PFSK-1 (cell line): Measurements from ENCODE around the gene VPS25. TPM values are rescaled to one million over a fixed set of nuclear protein-coding genes. Genes with fewer than 3 reads are reported as not detected.

Experiments
- FOXP2 ChIP-seq: optimal IDR thresholded peaks from 2 replicates; pipeline ENCODE3; 2011; ENCODE audit warnings: borderline replicate concordance, control low read depth, inconsistent platforms; ENCODE audit not compliant: insufficient read depth; ENCODE audit errors: extremely low read length, extremely low read depth
- POLR2AphosphoS5 ChIP-seq: IDR thresholded peaks from 2 replicates; pipeline ENCODE4 v1.6.1; 2012; ENCODE audit warnings: low read depth, mild to moderate bottlenecking, control low read depth, low read length, moderate library complexity
- REST ChIP-seq, 2 experiments: IDR thresholded peaks; 2 replicates each; pipeline versions ENCODE4 v1.6.1 to v1.8.0; 2011 to 2012; ENCODE audit warnings: low read depth in 2 of 2, low read length in 2 of 2, control low read depth in 1 of 2, inconsistent platforms in 1 of 2, mild to moderate bottlenecking in 1 of 2, moderate library complexity in 1 of 2; ENCODE audit not compliant: insufficient read depth in 1 of 2
- SIN3A ChIP-seq: IDR thresholded peaks from 2 replicates; pipeline ENCODE4 v1.6.1; 2012; ENCODE audit warnings: mild to moderate bottlenecking, low read length, moderate library complexity, borderline replicate concordance; ENCODE audit not compliant: insufficient read depth
- TAF1 ChIP-seq: IDR thresholded peaks from 2 replicates; pipeline ENCODE4 v1.6.1; 2012; ENCODE audit warnings: low read length, control low read depth, borderline replicate concordance; ENCODE audit not compliant: insufficient read depth
- polyA plus RNA-seq: library from polyadenylated mRNA; unstranded; fragments of >200 nt; gene quantifications from one replicate; pipeline ENCODE4 v1.2.1, GENCODE V29; 2012; ENCODE audit warnings: low read depth, missing spikeins; ENCODE audit not compliant: insufficient read length

Gene VPS25
- 106 TPM for polyA plus RNA-seq

DNA sequence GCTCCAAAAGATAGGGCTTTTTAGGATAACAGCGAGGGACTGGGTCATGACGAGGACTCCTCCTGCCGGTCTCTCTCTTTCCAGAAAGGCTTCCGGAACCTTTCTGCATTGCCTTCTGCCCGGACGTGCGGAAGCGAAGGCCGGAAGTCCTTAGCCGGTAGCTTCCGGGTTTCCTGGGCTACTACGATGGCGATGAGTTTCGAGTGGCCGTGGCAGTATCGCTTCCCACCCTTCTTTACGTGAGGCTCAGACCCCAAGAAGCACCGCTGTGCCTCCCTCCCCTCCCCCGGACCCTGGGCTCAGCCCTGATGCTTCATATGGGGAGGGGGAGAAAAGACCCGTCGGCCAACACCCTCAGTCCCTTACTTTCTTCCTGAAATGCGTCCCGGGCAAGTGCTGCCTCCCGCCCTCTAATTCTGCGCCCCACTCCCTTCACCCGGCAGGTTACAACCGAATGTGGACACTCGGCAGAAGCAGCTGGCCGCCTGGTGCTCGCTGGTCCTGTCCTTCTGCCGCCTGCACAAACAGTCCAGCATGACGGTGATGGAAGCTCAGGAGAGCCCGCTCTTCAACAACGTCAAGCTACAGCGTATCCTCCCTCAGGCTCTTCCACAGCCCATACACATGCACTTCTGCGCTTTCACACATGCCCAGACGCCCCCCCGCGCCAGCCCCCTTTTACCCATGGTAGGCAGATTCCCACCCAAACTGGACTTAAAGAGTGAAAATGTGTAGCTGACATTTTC, at the start of gene VPS25:
Gene VPS25, plus strand, starts transcription at position 160 of the 746 bp plus-strand sequence. Its CDS starts 27 bp downstream, at position 187.
- TF ChIP-seq REST (IDR thresholded peaks at IDR 0.05; ENCODE audit: insufficient read depth in 1 of 2, low read depth in 2 of 2, low read length in 2 of 2): peak in 1 of 2 experiments; percentile 67; a peak in 3 of 4 replicates
- peak; percentile 99 for TF ChIP-seq TAF1
- TF ChIP-seq SIN3A: peak; percentile 75; the same call in 1 of the 2 replicates
- TF ChIP-seq POLR2AphosphoS5: peak; percentile 96
- TF ChIP-seq FOXP2: peak; percentile 43

GRCh38 chr17:42723636-42724035, 49.6 kb upstream of the VPS25 start:
- TF ChIP-seq POLR2AphosphoS5 (no peak), SIN3A (no peak), FOXP2 (no peak), REST (IDR thresholded peaks at IDR 0.05; ENCODE audit: insufficient read depth in 1 of 2, low read depth in 2 of 2, low read length in 2 of 2) (no peak), TAF1 (no peak)

DNA sequence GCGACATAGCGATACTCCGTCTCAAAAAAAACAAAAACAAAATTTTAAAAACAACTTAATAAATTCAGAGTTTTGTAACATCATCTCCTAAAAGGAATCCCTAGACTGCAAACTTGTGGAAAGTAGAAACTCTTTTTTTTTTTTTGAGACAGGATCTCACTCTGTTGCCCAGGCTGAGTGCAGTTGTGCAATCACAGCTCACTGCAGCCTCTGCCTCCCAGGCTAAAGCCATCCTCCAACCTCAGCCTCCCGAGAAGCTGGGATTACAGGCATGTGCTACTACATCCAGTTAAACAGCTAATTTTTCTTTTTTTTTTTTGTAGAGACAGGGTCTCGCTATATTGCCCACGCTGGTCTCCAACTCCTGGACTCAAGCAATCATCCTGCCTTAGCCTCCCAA, 48.1 kb upstream of the VPS25 start:
- TF ChIP-seq POLR2AphosphoS5 (no peak), FOXP2 (no peak), TAF1 (no peak), SIN3A (no peak), REST (IDR thresholded peaks at IDR 0.05; ENCODE audit: insufficient read depth in 1 of 2, low read depth in 2 of 2, low read length in 2 of 2) (no peak)

DNA sequence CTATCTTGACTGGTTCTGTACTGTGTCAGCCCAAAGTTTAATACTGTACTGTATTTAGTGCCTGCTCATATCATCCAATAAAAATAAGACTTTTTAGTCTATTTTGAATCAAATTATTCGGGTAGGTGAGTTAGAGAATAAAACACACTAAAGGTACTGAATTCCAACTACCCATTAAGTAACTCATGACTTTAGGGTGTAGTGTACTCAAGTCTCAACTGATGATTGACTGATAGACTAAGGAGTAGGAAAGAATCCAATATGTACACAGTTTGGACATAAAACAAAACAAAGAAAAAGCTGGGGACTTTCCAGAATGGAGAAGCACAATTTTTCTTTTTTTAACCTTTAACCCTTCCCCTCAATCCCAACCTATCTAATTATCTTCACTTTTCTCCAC, 32.5 kb upstream of the VPS25 start:
- TF ChIP-seq SIN3A: no peak
- no peak for TF ChIP-seq FOXP2

GRCh38 chr17:42743595-42744282, 29.5 kb upstream of the VPS25 start:
- no peak for TF ChIP-seq TAF1
- TF ChIP-seq POLR2AphosphoS5: 0 out of 2 replicates have a peak, but pooled peaks have one; percentile 8
- TF ChIP-seq REST (IDR thresholded peaks at IDR 0.05; ENCODE audit: insufficient read depth in 1 of 2, low read depth in 2 of 2, low read length in 2 of 2): no peak
